OCI-LY3 (cell line): ENCODE data around the gene LRP5.
A peak's percentile ranks its signal among the peaks of the same experiment; 100 is the strongest.

Experiments used
- H2AFZ ChIP-seq: fragments of 200-600, 300-600 bp; shearing (Covaris generic); 2 replicates; pipeline ENCODE4 v1.6.0; 2014; ENCODE audit warnings: antibody characterized with exemption, low read depth, low read length
- H3K27ac ChIP-seq: fragments of 200-600, 300-600 bp; sonication (generic); 2 replicates; pipeline ENCODE4 v1.5.1; 2014; ENCODE audit warnings: mild to moderate bottlenecking, low read length, moderate library complexity, mixed read lengths
- H3K27me3 ChIP-seq: fragments of 200-600, 300-600 bp; sonication (generic); 2 replicates; pipeline ENCODE4 v1.6.1; 2014; ENCODE audit warnings: low read depth, low read length, mixed read lengths
- H3K36me3 ChIP-seq: fragments of 200-600, 300-600 bp; sonication (generic); replicated peaks from 2 replicates; pipeline ENCODE3; 2014; ENCODE audit warnings: low read depth, low read length, mixed read lengths
- H3K4me1 ChIP-seq: fragments of 300-600, 200-600 bp; sonication (generic); 2 replicates; pipeline ENCODE4 v1.6.1; 2014; ENCODE audit warnings: low read length, mixed read lengths
- H3K4me2 ChIP-seq: fragments of 200-600, 300-600 bp; sonication (generic); 2 replicates; pipeline ENCODE4 v1.6.1; 2014; ENCODE audit warnings: low read length, mixed read lengths
- H3K4me3 ChIP-seq: fragments of 300-600, 200-600 bp; sonication (generic); 2 replicates; pipeline ENCODE4 v1.5.1; 2014; ENCODE audit warnings: antibody characterized with exemption, mild to moderate bottlenecking, low read length, moderate library complexity
- H3K79me2 ChIP-seq: fragments of 300-600, 200-600 bp; shearing (Covaris generic); 2 replicates; pipeline ENCODE4 v1.6.1; 2014; ENCODE audit warnings: mild to moderate bottlenecking, low read length, mixed read lengths
- H3K9ac ChIP-seq: fragments of 300-600, 200-600 bp; shearing (Covaris generic); 2 replicates; pipeline ENCODE4 v1.6.0; 2014; ENCODE audit warnings: mild to moderate bottlenecking, low read length, moderate library complexity
- H3K9me3 ChIP-seq: fragments of 200-600, 300-600 bp; shearing (Covaris generic); 2 replicates; pipeline ENCODE4 v1.6.1; 2014; ENCODE audit warnings: low read length, mixed read lengths; ENCODE audit not compliant: insufficient read depth
- H4K20me1 ChIP-seq: fragments of 200-600, 300-600 bp; sonication (generic); 2 replicates; pipeline ENCODE4 v1.6.1; 2016; ENCODE audit warnings: low read length, mixed read lengths; ENCODE audit not compliant: insufficient read depth
- CTCF ChIP-seq: fragments of 200-600, 300-600 bp; sonication (generic); IDR thresholded peaks from 2 replicates; pipeline ENCODE4 v1.5.1; 2014; ENCODE audit warnings: antibody characterized with exemption, low read length, low read depth
- EZH2phosphoT487 ChIP-seq: fragments of 200-600 bp; shearing (Covaris generic); IDR thresholded peaks from 2 replicates; pipeline ENCODE4 v1.6.1; 2018; ENCODE audit warnings: antibody characterized with exemption, mixed run types, low read depth

LRP5 gene

GRCh38 chr11:68312117-68312779 lies at the start of gene LRP5:
Gene LRP5, plus strand, starts transcription at chr11:68312591. Its CDS starts 124 bp downstream, at chr11:68312715.
- peak within 1 kb of the TSS; percentile 87 for H3K9ac ChIP-seq
- H3K4me2 ChIP-seq: peak within 1 kb of the TSS; percentile 89
- H3K79me2 ChIP-seq: peaks cover 43% of the 10 kb centered on the region
- H2AFZ ChIP-seq: peak within 1 kb of the TSS; percentile 53; the same call in 1 of the 2 replicates
- H3K36me3 ChIP-seq: no peaks in the 10 kb centered on the region
- H3K27ac ChIP-seq: peak within 1 kb of the TSS; percentile 19; the same call in 1 of the 2 replicates
- H4K20me1 ChIP-seq: peaks cover 19% of the 10 kb centered on the region
- H3K9me3 ChIP-seq: no peaks in the 10 kb centered on the region
- TF ChIP-seq CTCF (no peak), EZH2phosphoT487 (no peak)
- peak within 1 kb of the TSS; percentile 91 for H3K4me3 ChIP-seq
- peaks cover 40% of the 10 kb centered on the region for H3K4me1 ChIP-seq
- no peaks in the 10 kb centered on the region for H3K27me3 ChIP-seq

GRCh38 chr11:68263444-68264035 lies 48.9 kb upstream of the LRP5 start:
- TF ChIP-seq EZH2phosphoT487 (no peak), CTCF (no peak)

DNA sequence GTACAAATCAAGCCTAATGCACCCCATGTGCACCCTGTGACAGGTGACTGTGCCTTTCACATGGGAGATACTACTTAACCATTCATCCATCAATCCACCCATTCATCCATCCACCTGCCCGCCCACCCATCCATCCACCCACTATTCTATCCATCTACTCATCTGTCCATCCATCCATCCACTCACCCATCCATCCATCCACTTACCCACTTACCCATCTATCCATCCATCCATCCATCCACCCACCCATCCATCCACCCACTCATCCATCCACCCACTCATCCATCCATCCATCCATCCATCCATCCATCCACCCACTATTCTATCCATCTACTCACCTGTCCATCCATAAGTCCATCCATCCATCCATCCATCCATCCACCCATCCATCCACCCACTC lies 48.1 kb upstream of the LRP5 start:
- Histone ChIP-seq H4K20me1 (no peaks in the 10 kb centered on the region; the same call in 1 of the 2 replicates), H3K36me3 (peaks cover 74% of the 10 kb centered on the region), H3K27ac (no peak overlapping the region), H3K9me3 (no peaks in the 10 kb centered on the region), H3K27me3 (no peaks in the 10 kb centered on the region), H3K4me2 (no peak overlapping the region), H2AFZ (no peak overlapping the region), H3K79me2 (peaks cover 36% of the 10 kb centered on the region), H3K9ac (no peak overlapping the region), H3K4me3 (no peak overlapping the region), H3K4me1 (peaks cover 26% of the 10 kb centered on the region)
- TF ChIP-seq EZH2phosphoT487 (no peak), CTCF (no peak)

More at GRCh38 chr11:68263444-68264035, 48.9 kb upstream of the LRP5 start:
- Histone ChIP-seq H3K4me2 (no peak overlapping the region), H3K4me3 (no peak overlapping the region), H3K9me3 (no peaks in the 10 kb centered on the region), H3K79me2 (peaks cover 29% of the 10 kb centered on the region), H3K36me3 (peaks cover 74% of the 10 kb centered on the region), H2AFZ (no peak overlapping the region), H3K27ac (no peak overlapping the region), H3K9ac (no peak overlapping the region), H3K4me1 (peaks cover 26% of the 10 kb centered on the region), H3K27me3 (no peaks in the 10 kb centered on the region), H4K20me1 (no peaks in the 10 kb centered on the region; the same call in 1 of the 2 replicates)

DNA sequence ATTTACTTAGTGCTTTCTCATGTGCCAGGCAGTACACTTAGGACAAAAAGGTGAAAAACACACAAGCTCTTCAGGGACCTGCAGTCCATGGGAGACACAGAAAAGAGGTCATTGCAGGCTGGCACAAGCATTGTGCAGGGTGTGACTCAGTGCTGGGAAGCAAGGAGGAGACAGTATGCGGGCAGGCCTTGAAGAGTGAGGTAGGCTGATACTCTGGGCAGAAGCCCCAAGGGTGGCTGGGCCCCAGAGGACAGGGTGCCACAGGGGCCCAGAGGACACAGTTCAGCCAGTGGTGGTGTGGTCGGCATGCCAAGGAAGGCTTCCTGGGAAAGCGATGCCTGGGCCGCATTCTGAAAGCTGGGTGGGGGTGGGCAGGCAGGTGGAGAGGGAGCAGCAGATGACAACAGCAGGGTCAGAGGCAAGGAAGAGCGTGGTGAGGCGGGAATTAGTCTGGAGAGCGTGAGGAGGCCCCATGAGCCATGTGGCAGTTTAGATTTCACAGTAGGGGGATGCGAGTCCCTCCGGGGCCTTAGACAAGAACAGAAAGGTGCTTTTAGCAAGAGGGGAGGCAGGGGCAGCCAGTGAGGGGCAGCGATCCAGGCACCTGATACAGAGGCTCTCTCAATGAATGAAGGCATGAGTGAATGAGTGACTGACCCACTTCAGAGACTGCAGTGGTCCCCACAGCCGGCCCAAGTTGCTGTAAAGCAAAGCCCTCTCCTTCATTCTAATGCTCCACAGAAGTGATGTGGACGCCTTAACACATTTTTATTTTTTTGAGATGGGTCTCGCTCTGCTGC lies 47.5 kb upstream of the LRP5 start:
- Histone ChIP-seq H3K9me3 (no peaks in the 10 kb centered on the region), H3K4me2 (no peak overlapping the region), H3K79me2 (peaks cover 43% of the 10 kb centered on the region), H3K27ac (no peak overlapping the region), H3K9ac (no peak overlapping the region), H3K27me3 (no peaks in the 10 kb centered on the region), H3K4me1 (peaks cover 26% of the 10 kb centered on the region), H2AFZ (no peak overlapping the region), H3K4me3 (no peak overlapping the region), H3K36me3 (peaks cover 75% of the 10 kb centered on the region), H4K20me1 (no peaks in the 10 kb centered on the region; the same call in 1 of the 2 replicates)
- TF ChIP-seq CTCF (no peak), EZH2phosphoT487 (no peak)
